ENCODE results near the gene YEATS4.
"Not testable (repeated sequence)": the region's sequence is repeated elsewhere in the genome, so short reads cannot be mapped to it uniquely, and the experiment has no call there.

The YEATS4 gene

DNA sequence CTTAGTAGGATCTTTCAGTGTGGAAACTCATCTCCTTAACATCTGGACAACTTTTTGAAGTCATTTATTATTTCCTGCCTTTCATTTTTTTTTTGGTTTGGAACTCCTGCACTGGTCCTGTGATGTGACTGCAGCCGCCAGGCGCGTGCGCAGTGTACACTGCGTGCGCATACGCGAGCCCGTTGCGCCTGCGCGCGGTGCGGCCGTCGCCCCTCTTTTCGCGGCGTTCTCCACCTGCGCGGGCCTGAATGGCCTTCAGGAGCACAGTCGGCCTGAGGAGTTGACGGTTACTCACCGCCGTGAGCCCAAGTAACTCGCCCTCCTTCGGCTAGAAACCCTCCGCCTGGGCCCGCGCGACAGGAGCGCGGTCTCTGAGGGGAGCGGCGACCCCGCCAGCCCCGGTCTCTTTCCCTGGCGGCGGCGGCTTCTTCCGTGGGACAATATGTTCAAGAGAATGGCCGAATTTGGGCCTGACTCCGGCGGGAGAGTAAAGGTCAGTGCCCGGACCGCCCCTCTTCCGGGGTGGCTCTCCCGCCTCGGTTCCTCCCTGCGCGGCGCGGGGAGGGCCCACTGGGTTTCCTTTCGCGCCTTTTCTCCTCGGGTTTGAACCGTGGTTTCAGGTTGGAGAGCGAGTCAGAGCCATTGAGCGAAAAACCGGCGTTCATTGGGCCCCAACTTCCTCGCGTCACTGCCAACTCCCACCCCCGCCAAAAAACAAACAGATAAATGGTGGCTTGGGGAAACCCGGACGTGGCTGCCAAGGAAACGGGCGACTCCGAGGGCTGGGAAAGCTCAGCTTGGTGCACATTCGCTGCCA, at the start of gene YEATS4:
Gene YEATS4, plus strand, starts transcription at position 213 of the 817 bp plus-strand sequence. Its CDS starts 230 bp downstream, at position 443.
- DNase-seq: peak; percentile 88 to 92

DNA sequence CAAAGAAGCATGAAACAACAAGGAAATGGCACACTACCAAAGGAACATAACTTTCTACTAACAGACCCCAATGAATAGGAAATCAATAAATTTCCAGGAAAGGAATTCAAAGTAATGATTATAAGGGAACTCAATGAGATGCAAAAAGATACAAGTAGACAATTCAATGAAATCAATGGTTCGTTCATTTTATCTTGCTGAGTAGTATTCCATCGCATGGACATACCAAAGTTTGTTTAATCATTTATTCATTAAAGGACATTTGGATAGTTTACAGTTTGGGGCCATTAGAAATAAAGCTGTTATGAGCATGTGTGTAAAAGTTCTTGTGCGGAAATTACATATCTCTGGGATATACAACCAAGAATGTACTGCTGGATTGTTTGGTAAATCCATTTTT, 46.3 kb upstream of the YEATS4 start:
- no peak for DNase-seq

DNA sequence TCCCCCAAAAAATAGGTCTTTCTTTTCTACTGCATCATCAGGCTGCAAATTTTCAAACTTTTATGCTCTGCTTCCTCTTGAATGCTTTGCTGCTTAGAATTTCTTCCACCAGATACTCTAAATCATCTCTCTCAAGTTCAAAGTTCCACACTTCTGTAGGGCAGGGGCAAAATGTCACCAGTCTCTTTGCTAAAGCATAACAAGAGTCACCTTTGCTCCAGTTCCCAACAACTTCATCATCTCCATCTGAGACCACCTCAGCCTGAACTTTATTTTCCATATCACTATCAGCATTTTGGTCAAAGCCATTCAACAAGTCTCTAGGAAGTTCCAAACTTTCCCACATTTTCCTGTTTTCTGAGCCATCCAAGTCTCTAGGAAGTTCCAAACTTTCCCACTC, 42.8 kb upstream of the YEATS4 start:
- DNase-seq: not testable (repeated sequence)

DNA sequence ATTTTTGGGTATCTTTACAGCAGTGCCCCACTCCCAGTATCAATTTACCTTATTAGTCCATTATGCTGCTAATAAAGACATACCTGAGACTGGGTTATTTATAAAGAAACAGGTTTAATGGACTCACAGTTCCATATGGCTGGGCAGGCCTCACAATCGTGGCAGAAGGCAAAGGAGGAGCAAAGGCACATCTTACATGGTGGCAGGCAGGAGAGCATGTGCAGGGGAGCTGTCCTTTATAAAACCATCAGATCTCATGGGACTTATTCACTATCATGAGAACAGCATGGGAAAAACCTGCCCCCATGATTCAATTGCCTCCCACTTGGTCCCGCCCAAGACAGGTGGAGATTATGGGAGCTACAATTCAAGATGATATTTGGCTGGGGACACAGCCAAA, 42.3 kb upstream of the YEATS4 start:
- DNase-seq: not testable (repeated sequence)

DNA sequence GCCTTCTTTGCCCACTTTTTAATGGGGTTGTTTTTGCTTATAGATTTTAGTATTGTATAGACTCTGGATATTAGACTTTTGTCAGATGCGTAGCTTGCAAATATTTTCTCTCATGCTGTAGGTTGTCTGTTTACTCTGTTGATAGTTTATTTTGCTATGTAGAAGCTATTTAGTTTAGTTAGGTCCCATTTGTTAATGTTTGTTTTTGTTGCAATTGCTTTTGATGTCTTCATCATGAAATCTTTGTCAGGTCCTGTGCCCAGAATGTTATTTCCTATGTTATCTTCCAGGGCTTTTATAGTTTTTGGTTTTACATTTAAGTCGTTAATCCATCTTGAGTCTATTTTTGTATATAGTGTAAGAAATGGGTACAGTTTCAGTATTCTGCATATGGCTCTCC, 41.3 kb upstream of the YEATS4 start:
- no peak for DNase-seq

DNA sequence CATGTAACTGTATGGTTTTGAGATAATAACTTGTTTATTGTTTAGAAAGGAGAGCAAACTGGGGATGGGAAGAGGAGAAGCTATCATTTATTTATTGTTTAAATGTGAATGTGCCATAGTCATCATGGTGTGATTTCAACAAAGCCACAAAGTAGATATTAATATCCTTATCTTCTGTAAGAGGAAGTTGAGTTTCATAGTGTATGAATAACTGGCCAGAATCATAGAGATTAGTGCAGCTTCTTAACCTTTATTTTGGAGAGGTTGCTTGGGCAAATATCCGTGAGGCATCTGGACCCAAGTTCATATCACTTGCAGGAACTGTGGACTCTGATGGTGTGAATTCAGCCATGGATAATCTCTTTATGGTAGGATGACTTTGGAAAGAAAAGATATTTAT, 38.2 kb upstream of the YEATS4 start:
- no peak for DNase-seq

DNA sequence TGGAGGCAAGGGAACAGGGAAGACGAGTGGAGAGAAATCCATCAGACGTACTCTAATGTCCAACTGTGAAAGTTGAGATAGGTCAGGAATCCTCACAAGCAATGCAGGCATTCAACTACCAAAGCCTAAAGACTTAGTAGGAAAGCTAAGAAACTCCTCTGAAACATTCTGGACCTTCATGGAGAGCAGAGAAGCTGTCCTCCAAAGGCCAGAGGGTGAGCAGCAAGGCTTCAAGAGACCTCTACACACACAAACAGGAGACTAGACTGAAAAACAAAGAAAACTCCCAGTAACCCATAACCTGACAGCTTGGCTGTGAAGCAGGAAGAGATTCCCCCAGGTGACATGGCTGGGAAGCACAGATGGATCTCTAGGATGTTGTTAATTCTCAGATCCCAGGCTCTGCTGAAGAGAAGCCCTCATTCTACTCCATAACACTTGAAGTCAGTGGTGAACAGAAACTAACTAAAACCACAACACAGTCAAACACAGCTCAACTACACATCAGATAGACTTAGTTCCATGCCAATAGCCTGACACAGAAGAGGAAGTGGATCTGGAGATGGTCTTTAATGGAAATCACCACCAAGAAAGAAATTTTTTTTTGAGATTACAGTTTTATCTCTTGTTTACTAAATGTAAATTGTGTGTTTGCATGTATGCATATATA, 34.6 kb upstream of the YEATS4 start:
- DNase-seq: no peak

DNA sequence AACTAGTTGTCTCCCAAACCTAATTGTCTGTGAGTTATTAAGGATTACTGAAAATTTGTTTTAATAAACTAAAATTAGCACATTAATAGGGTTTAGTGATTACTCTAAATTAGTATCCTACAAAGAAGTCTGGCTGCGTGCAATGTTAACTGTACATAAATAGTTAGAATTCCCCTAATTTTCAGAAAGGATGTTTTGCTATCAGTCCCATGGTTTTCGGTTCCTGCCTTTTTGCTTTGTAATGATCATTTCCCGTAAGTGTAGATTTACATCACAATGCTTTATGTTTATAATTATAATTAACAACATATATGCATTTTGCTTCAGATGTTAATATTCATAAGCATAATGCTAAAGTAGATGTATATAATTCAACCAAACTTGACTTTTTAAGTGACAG, 31.1 kb upstream of the YEATS4 start:
- DNase-seq: no peak

DNA sequence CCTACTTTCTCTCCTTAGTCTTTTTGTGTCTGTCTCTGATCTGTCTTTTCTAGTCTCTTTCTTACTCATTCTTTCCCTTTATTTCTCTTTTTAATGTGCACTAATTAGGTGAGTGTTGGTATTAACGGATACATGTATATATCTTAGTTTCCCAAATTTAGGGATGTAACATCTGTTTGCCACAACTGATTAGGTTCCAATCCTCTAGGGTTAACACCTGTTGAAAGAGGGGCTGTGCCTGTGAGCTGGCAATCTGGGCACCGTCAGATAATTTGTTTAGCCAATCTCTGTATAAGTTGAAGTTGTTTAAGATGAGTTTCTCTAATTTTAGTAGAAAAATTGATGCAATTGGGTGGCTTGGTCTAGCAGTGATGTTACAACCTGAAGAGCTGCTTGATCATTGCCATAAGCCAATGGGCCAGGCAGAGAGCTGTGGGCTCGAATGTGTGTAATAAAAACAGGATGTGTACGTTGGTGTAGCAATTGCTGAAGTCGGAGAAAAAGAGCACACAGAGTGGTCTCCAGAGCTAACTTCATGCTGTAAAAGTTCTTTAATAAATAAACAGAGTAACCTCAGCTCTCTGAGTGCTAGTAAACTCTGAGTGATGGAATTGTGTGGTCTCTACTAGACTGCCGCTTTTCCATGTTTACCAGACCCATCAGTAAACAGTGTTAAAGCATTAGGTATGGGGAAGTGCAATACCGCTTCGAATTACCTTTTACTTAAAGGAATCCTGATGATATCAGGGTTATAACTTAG, 29.7 kb upstream of the YEATS4 start:
- peak; percentile 59 to 65 for DNase-seq

DNA sequence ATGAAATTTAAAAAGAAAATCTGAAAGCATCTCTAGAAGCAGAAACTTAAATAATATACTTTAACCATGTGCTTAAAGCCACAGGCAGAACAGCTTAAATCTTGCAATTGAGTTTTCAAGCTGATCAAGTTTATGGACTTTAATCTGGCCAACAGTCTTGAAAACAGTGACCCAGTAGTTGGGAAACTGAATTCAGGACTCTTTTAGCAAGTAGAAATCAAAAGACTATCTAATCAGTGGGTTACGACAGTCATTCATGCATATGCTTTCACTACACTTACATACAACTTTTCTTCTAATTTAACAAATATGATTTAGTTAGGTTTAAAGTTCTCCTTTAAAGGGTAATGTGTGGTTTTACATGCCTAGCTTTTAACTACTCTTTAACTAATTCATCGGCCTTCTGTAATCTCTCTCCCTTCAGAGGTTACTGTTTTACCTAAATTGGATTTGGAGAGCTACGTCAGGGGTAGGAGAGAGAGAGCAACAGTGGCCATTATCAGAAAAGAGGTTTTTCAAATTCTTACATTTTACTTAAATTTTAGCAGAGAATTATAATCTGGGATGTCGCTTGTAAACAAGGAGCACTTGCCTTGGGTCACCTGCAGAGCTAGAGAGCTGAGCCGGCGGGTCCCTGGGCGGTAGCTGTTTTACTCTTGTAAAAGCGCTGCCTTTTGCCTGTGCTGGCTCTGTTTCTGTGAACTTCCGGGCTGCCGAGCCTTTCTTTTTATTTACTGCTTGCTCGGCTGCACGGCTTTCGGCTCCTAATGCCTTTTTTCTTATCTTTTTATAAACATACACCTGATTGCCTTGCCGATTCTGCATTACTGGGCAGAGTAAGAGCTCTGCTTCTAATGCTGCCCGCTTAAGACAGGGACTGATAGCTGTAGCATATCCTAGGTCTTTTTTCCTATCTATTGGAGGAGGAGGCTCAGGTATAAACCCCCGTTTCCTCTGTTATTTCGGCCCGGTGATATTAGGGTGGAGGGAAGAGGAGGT, 28.8 kb upstream of the YEATS4 start:
- peak; percentile 67 to 75 for DNase-seq

DNA sequence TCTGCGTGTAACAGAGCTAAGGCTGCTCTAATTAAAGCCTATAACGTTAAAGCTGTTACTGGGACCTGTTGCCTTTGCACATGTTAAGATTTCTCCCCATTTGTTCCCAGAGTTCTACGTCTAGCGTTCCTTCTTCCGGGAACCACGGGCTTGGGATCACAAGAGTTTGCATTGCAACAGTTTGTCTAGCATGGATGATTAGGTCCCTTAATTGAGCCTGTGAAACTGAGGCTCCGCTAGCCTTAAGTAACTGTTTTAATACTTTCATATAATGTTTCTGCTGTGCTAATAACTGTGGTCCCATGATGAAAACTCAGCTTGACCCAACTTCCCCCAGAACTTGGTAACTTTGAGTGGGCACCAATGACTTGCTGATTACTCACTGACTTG, 28.0 kb upstream of the YEATS4 start:
- DNase-seq: no peak

DNA sequence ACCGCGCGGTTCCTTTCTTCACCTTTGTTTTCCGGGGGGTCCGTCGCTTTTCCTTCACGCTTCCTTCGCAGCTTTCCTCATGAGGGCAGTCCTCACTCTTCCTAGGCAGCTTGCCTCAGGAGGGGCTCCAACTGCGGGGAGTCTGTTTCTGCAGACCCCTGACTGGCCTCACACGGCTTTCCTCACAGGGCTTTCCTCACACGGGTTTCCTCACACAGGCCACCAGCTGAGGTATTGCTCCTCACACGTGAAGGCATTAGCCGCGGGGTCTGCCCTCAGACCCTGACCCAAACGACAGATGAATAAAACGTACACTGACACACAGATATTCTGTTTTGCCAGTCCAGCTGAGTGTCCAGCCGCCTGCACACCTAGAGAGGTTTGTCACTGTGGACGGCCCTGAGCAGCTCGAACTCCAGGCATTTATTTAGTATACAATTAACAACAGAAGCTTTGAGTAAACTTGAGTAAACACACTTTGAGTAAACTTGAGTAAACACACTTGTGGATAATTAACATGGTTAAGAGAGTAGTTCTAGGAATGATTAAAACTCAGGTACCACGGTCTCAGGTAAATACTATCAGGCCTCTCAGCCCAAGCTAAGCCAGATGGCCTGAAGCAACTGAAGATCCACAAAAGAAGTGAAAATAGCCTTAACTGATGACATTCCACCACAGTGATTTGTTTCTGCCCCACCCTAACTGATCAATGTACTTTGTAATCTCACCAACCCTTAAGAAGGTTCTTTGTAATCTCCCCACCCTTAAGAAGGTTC, 27.4 kb upstream of the YEATS4 start:
- no peak for DNase-seq

DNA sequence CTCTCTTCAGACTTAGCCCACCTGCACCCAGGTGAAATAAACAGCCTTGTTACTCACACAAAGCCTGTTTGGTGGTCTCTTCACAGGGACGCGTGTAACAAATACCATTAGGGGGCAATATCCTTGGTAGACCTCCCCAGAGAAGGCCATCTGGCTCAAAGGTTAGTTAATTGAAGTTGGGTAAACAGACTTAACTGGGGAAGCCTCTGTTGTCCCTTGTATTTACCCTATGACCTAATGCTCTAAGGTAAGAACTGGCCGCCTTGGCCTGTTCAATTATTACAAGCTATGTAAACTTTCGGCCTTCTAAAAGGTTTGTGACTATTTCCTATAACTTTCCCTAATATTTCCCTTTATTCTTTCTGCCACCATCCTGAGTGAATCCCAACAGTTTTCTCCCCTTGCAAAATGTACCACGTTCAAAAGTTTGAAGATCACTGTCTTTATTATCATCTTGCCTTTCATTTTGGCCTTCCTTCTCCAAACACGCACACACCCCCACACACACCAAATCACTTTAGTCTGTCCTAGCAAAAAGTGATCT, 26.7 kb upstream of the YEATS4 start:
- no peak for DNase-seq

DNA sequence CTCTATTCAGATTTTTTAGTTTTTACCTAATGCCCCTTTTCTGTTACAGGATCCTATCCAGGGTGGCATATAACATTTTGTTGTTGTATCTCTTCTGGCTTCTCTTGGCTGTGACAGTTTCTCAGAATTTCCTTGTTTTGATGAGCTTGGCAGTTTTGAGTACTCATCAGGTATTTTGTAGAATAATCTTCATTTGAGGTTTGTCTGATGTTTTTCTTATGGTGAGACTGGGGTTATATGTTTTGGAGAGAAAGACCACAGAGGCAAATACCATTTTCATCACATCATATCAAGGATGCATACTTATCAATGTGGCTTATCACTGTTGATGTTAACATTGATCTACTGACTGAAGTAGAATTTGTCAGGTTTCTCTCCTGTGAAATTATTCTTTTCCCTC, 25.4 kb upstream of the YEATS4 start:
- peak in 1 of 2 donors; percentile 61 for DNase-seq

DNA sequence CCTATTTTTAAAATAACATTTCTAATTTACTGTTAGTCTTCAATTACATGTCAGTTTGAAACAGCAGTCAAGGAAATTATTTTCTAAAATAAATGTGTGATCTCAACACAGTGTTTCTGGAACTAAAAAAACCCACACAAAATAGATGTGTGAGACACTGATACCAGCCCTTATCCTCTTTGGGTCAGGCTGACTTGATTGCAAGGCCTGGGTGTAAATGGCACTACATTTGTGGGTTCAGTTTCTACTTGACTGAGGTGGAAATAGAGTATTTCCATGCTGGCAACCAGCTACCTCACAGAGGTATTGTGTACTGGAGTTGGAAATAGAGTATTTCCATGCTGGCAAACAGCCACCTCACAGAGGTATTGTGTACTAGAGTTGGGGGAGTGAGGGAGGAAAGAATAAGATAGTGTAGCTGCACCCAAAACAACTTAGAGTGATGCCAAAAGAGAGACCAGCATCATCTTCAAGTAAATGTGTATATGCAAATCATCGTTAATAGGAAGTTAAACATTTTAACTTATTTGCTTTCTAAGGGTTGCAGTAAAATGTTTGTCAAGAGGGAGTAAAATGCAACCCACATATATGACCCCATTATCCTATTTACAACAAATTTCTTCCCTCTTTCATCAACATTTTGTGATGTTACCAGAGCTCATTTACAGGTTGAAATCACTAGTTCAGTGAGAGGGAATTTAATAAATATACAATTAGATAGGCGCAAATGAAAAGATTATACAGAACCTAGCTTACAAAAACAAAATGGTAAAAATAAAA, 22.0 kb upstream of the YEATS4 start:
- no peak for DNase-seq

DNA sequence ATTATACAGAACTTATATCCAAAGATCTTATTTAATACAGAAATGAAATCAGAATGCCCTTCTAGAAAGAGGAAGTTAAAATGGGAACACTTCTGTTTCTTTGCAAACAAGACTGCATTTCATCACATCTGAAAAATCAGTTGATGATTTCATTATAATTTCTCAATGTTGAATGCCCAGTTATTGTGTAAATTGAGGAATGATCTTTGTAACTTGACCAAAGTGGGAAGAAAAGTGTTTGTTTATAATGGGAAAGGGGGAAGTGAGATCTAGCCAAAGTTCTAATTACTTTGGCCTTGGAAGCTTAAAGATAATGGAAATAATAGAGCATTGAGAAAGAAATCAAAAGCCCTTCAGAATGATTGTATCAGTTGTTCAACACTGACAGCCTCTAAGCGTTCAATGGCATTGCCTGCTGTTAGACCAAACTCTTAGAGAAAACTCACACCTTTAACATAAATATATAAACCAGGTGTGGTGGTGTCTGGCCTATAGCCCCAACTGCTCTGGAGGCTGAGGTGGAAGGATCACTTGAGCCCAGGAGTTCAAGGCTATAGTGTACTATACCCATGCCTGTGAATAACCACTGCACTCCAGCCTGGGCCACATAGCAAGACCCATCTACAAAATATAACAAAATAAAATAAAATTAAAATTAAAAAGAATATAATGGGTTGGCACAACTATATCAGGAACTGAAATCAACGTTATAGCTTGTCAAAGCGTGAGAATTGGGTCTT, 21.3 kb upstream of the YEATS4 start:
- DNase-seq: no peak

DNA sequence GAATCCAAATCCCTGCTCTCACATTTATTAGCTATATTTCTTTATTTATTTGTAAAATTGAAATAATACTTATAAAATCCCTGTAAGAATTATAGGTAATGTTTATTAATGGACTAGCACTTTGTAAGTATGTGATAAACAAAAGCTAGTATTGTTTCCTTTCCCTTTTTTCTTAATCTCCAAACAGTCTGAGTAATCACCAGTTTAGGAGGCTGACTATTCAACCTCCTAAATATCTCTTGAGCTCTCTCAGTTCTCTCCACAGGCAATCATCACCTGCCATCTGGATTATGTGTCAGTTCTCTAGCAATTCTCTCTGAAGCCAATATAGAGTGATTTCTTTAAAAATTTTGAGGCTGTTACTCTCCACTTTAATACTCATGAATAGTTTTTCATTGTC, 20.6 kb upstream of the YEATS4 start:
- no peak for DNase-seq

DNA sequence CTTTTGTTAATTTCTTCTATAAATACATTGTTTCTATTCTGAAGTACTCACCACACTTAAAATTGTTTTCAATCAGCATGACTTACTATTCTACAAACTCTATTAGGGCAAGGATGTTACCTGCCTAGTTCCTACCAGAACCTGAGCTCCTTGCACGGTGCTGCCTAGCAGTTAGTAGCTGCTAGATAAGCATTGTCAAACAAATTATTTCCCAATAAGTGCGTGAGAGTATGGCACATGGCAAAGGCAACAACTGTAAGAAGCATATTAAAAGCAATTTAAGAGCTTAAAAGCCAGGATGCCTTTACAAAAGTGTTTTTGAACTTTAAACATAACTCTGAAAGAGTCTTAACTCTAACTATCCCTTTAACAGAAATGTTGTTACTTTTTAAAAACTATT, 19.5 kb upstream of the YEATS4 start:
- no peak for DNase-seq

DNA sequence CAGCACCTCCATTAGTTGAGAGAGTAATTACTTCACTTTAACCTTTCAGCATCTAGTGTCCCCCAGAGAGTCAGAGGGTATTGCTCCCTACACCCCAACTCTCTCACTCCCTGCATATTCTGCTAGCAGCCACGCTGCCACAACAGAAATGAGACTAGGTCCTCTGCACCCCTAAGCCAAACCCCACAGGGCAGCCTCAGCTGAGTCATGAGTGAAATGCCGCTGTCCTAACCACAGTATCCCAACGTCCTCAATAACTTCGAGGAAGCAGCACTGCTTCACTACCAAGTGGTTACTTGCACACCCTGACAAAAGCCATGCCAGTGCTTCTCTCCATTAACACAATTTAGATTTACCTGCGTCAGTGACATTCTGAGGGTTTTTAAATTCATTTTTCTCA, 18.2 kb upstream of the YEATS4 start:
- DNase-seq: peak in 1 of 2 donors; percentile 16

DNA sequence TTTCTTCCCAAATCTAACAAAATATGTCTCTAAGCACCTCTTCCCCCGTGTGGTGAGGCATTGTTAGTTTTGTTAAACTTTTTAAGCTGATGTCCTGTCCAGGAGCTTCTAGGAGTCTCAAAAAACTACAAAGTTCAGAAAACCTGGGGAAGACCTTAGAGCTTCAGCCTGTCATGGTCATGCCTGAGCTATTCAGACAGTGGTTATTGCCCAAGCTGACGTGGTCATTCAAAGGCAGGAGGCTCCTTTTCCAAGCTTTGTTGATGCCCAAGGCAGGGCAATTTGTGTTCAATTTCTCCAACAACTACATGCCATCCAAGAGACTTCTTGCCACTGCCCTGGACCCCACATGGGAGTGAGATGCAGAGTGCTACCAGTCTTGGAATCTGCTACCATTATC, 17.1 kb upstream of the YEATS4 start:
- DNase-seq: no peak
